Measurements from ENCODE around the gene SEPTIN5. TPM values are rescaled to one million over a fixed set of nuclear protein-coding genes. Genes with fewer than 3 reads are reported as not detected.

SEPTIN5 gene
- total and polyA plus RNA-seq, 9 of the 15 experiments (the other 6 are each of a cell fraction or from before 2014, with no cell fraction given) = 0.03 to 195 (median 119) TPM

GRCh38 chr22:19679522-19680101, 34.7 kb upstream of the SEPTIN5 start (continued):
- TF ChIP-seq ZNF408 (CRISPR knock-in tag; IDR thresholded peaks at IDR 0.05; ENCODE audit: low read depth) = no peak
- TF ChIP-seq ETV5 (CRISPR knock-in tag; IDR thresholded peaks at IDR 0.05; ENCODE audit: low read depth) = no peak
- peak; percentile 53; the same call in 1 of the 2 replicates for TF ChIP-seq L3MBTL2 (IDR thresholded peaks at IDR 0.05)
- peak in 1 of 2 experiments; percentile 87; a peak in 1 of 4 replicates for TF ChIP-seq TBL1XR1 (IDR thresholded peaks at IDR 0.05; ENCODE audit: low read length in 2 of 2)
- TF ChIP-seq NR2C1 (IDR thresholded peaks at IDR 0.05) = no peak
- TF ChIP-seq NR2C1 (tag; IDR thresholded peaks at IDR 0.05) = peak; percentile 30; the same call in 1 of the 2 replicates
- TF ChIP-seq ZNF644 (tag; IDR thresholded peaks at IDR 0.05; ENCODE audit: low read depth) = no peak
- 0 out of 2 replicates have a peak, but pooled peaks have one; percentile 71 for TF ChIP-seq GTF2F1 (IDR thresholded peaks at IDR 0.05; ENCODE audit: low read depth, low read length)
- TF ChIP-seq TSHZ1 (CRISPR knock-in tag; IDR thresholded peaks at IDR 0.05) = 0 out of 2 replicates have a peak, but pooled peaks have one; percentile 25
- no peak for TF ChIP-seq XRCC4 (IDR thresholded peaks at IDR 0.05; ENCODE audit: extremely low read depth, insufficient read depth, insufficient read length)
- peak; percentile 91 to 100; a peak in 3 of 4 replicates for TF ChIP-seq RAD21 (CRISPR knock-in tag; conservative IDR thresholded peaks at IDR 0.05 in 1 of 2, IDR thresholded peaks at IDR 0.05 in 1 of 2)
- peak; percentile 17 for TF ChIP-seq NUFIP1 (IDR thresholded peaks at IDR 0.05; ENCODE audit: partially characterized antibody)
- TF ChIP-seq MTA3 (IDR thresholded peaks at IDR 0.05; ENCODE audit: borderline replicate concordance) = peak; percentile 80; the same call in 1 of the 2 replicates
- no peak for TF ChIP-seq EHMT2 (IDR thresholded peaks at IDR 0.05)
